ENCODE measurements around the gene TEC. TPM values are rescaled to one million over a fixed set of nuclear protein-coding genes. Genes with fewer than 3 reads are reported as not detected.

Gene TEC
- total and polyA plus RNA-seq, 7 donors, result 0.80 to 2.0 (median 0.92) TPM

DNA sequence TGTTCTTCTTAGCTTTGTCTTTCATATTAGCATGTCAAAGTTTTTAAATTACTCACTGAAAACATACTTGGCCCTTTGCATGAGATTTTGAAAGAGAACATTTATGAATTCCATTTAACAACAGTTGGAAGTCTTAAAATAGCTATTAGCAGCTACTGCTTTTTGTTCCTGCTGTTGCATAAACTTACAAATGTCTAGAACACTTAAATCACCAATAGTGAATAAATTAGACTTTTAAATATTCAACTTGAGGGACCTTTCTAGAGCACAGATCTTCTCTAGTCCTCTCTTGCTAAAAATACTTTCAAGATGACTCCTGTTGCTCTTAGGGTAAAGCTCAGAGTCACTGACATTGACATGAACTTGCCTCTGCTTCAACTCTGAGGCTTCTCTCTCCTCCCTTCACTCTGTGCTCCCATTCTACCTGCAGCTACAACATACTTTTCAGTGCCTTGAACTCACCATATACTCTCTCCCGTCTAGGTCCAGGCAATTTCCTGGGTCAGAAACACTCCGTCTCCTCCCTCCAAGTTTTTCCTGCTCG lies 119.7 kb downstream of the TEC start:
- peaks cover 3% of the 10 kb centered on the region for H3K9me3 ChIP-seq
- intact Hi-C loops (cut with DNase I), result no loop called here
- H3K27me3 ChIP-seq (ENCODE audit: insufficient read depth in 3 of 3, low read length in 2 of 3), result no peaks in the 10 kb centered on the region
- peaks cover 0 to 10% of the 10 kb centered on the region in 2 donors for H3K36me3 ChIP-seq (ENCODE audit: insufficient read depth in 1 of 2, low read depth in 1 of 2)
- DNase-seq (no peak), ATAC-seq (no peak)
- no peaks in the 10 kb centered on the region for H3K4me1 ChIP-seq
- H3K27ac ChIP-seq, result no peak overlapping the region
- 79 to 84% (median 79%) methylated on average over 3 of the region's 3 CpGs for WGBS, 3 donors
- no peak overlapping the region for H3K4me3 ChIP-seq
- TF ChIP-seq, protein P1, sequence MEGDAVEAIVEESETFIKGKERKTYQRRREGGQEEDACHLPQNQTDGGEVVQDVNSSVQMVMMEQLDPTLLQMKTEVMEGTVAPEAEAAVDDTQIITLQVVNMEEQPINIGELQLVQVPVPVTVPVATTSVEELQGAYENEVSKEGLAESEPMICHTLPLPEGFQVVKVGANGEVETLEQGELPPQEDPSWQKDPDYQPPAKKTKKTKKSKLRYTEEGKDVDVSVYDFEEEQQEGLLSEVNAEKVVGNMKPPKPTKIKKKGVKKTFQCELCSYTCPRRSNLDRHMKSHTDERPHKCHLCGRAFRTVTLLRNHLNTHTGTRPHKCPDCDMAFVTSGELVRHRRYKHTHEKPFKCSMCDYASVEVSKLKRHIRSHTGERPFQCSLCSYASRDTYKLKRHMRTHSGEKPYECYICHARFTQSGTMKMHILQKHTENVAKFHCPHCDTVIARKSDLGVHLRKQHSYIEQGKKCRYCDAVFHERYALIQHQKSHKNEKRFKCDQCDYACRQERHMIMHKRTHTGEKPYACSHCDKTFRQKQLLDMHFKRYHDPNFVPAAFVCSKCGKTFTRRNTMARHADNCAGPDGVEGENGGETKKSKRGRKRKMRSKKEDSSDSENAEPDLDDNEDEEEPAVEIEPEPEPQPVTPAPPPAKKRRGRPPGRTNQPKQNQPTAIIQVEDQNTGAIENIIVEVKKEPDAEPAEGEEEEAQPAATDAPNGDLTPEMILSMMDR (IDR thresholded peaks at IDR 0.05), result no peak

- H3K4me3 ChIP-seq, result no peak overlapping the region
- TF ChIP-seq, protein P1 (IDR thresholded peaks at IDR 0.05), result no peak
- 88 to 98% (median 96%) methylated on average over 1 of the region's 1 CpG for WGBS, 3 donors
- no peaks in the 10 kb centered on the region for H3K9me3 ChIP-seq
- no peak overlapping the region for H3K27ac ChIP-seq
- no peaks in the 10 kb centered on the region for H3K27me3 ChIP-seq (ENCODE audit: insufficient read depth in 3 of 3, low read length in 2 of 3)
- peaks cover 0 to 16% of the 10 kb centered on the region in 2 donors for H3K36me3 ChIP-seq (ENCODE audit: insufficient read depth in 1 of 2, low read depth in 1 of 2)
- no peak for DNase-seq
- no peak for ATAC-seq
- no peaks in the 10 kb centered on the region for H3K4me1 ChIP-seq
- intact Hi-C loops (cut with DNase I), result no loop called here
These were observed 122.0 kb downstream of the TEC start for GRCh38 chr4:48147621-48148020.

DNA sequence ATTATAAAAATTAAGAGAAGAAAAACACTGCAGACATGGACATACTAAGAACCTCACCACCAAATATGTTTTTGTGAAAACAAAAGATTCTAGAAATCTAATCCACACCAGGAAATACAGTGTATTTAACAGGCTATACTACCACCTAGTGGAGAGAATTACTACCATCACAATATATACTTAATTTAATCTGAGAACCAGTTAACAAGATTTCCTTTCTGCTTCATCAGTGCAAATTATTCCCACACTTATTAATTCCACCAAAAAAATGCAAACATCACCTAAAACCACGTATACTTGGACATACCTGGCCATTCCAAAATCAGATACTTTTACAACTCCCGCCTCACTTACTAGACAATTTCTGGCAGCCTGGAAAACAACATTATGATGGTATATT lies 128.6 kb downstream of the TEC start:
- TF ChIP-seq, protein P1 (IDR thresholded peaks at IDR 0.05), result peak; percentile 56
- intact Hi-C loops (cut with DNase I), result no loop called here
- H3K27me3 ChIP-seq (ENCODE audit: insufficient read depth in 3 of 3, low read length in 2 of 3), result no peaks in the 10 kb centered on the region
- no peak overlapping the region for H3K4me3 ChIP-seq
- DNase-seq (no peak), ATAC-seq (peak in 3 of 4 donors; percentile 46 to 71 (median 58))
- peaks cover 0 to 31% of the 10 kb centered on the region in 2 donors for H3K36me3 ChIP-seq (ENCODE audit: insufficient read depth in 1 of 2, low read depth in 1 of 2)
- WGBS, 3 donors, result 53 to 63% (median 57%) methylated on average over 2 of the region's 2 CpGs
- no peaks in the 10 kb centered on the region for H3K9me3 ChIP-seq
- H3K27ac ChIP-seq, result no peak overlapping the region
- no peaks in the 10 kb centered on the region for H3K4me1 ChIP-seq

DNA sequence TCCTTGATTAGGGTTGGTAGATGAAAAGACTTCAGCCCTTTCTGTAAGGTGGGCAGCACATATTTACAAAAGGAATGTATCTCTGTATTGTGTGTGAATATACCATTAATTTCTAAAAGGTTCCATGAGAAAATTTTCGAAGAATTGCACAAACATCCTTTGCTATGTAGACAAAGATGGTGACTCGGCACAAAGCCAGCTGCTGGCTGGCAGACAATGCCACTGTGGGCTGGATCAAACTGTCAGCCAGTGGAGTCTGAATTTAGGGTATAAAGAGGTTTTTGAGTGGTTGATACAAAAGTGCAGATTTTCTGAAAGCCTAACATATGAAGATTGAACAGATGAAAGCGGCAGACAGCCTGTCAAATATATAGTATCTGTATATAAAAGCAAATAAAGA lies 129.9 kb downstream of the TEC start:
- peaks cover 0 to 35% of the 10 kb centered on the region in 2 donors for H3K36me3 ChIP-seq (ENCODE audit: insufficient read depth in 1 of 2, low read depth in 1 of 2)
- TF ChIP-seq, protein P1 (IDR thresholded peaks at IDR 0.05), result no peak

DNA sequence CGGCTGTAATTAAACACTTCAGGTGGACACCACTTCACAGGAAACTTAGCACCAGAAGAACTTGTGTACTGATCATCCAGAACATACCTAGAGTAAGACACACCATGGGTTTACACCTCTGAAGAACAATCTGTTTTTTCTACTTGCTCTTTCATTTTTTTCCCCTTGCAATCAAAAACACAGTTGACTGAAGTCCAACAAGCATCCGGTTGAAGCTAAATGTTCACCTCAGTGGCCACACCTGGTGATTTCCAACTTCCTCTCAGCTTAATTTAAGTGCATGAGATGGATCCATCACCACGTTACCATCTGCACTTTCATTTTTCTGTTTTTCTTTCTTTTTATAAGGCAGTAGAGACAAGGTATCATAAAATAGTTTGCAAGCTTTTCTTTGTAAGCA lies 130.7 kb downstream of the TEC start:
- Histone ChIP-seq H3K27ac (no peak overlapping the region), H3K36me3 (ENCODE audit: insufficient read depth in 1 of 2, low read depth in 1 of 2) (peaks cover 0 to 32% of the 10 kb centered on the region in 2 donors), H3K27me3 (ENCODE audit: insufficient read depth in 3 of 3, low read length in 2 of 3) (no peaks in the 10 kb centered on the region), H3K9me3 (no peaks in the 10 kb centered on the region), H3K4me3 (no peak overlapping the region), H3K4me1 (no peaks in the 10 kb centered on the region)
- ATAC-seq (no peak), DNase-seq (no peak)
- 75 to 79% (median 77%) methylated on average over 3 of the region's 3 CpGs for WGBS, 3 donors
- TF ChIP-seq, protein P1 (IDR thresholded peaks at IDR 0.05), result no peak
- intact Hi-C loops (cut with DNase I), result no loop called here

More for the DNA sequence above, 129.9 kb downstream of the TEC start:
- intact Hi-C loops (cut with DNase I), result no loop called here
- no peaks in the 10 kb centered on the region for H3K27me3 ChIP-seq (ENCODE audit: insufficient read depth in 3 of 3, low read length in 2 of 3)
- no peak for DNase-seq
- WGBS, 3 donors, result 56 to 65% (median 60%) methylated on average over 3 of the region's 3 CpGs
- ATAC-seq, result no peak
- no peak overlapping the region for H3K27ac ChIP-seq
- H3K4me3 ChIP-seq, result no peak overlapping the region
- H3K9me3 ChIP-seq, result no peaks in the 10 kb centered on the region
- no peaks in the 10 kb centered on the region for H3K4me1 ChIP-seq

Measured in psoas muscle (tissue), 8 donors.